Right ventricle myocardium inferior (tissue), 1 donor: Measurements from ENCODE around the gene CRTAP. TPM values are rescaled to one million over a fixed set of nuclear protein-coding genes. Genes with fewer than 3 reads are reported as not detected.
"Not testable (repeated sequence)": the region's sequence is repeated elsewhere in the genome, so short reads cannot be mapped to it uniquely, and the experiment has no call there.

Experiments used
- ATAC-seq: fragments of 200-7000 bp; cut with Tn5 transposase; one replicate; pipeline ENCODE4 v1.9.1; 2020; ENCODE audit warnings: mild to moderate bottlenecking, moderate library complexity
- DNase-seq: peaks from one replicate; pipeline ENCODE4 v3.0.0; 2021; ENCODE audit errors: missing footprints
- intact Hi-C: fragments of 100-400 bp; cut with DNase I; formaldehyde crosslinking; loops from one replicate; pipeline ENCODE4 v1.11.0; 2022
- total RNA-seq: library from RNA; stranded (reverse); fragmentation: NEBNext Ultra II Directional; extraction: Animal tissue kit (Norgen Biotek cat#: 25700); gene quantifications from one replicate; pipeline ENCODE4 v1.2.1, GENCODE V29; 2021
- donor health status: DM: no; HTN: yes; CAD: no; lungs with severe emphysema.

The CRTAP gene
- total RNA-seq, 1 donor from 2014 or later = 93.4 TPM

DNA sequence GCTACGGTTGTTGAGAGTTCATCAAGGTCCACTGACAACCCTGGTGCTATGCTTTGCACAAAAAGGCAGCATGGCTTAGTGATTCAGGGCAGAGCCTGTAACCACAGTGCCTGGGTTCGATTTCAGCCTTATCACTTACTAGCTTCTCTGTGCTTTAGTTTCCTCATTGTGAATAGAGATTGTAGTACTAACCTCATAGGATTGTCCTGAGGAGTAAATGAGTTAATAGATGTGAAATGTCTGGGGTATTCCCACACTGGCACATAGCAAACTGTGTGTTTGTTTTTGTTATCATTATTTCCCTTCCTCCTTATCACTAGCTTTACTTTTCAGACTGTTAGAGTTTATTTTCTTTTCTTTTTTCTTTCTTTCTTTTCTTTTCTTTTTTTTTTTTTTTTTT is 16.3 kb downstream of the CRTAP start:
- intact Hi-C loops = no loop called here
- ATAC-seq = no peak
- DNase-seq = no peak

DNA sequence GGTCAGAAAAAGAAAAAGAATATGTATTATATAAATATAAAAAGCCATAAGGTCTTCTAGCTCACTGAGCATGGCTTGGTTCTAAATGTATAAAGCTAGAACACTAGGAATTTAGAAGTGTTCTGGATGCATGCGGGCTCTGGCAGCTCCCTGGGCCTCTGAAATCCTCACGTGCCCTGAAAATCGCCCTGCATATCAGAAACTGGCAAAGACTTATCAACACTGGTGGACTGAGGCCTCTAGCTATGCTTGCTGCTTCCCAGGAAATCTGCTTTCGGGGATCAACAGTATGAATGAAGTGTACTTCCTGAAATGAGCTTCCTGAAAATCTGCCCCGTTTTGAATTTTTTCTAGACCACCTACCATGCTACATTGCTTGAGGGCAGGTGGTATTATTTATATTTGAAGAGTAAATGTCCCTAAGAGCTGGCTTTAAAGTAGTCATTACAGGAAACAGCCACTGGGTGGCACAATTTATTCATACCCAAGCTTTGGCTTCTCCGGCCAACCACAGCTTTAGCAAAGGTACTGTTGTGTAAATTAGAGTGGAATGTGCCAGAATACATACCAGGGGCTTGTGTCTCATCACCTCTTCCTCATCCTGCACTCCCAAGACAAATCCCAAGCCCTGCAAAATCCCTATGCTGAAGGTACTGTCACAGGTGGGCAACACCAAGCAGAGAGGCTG is 17.7 kb downstream of the CRTAP start:
- DNase-seq (no peak), ATAC-seq (no peak)
- intact Hi-C loops = loop anchor here (1.0 kb wide), 1 partner anchor 242 kb away; no protein-coding TSS in a partner anchor

DNA sequence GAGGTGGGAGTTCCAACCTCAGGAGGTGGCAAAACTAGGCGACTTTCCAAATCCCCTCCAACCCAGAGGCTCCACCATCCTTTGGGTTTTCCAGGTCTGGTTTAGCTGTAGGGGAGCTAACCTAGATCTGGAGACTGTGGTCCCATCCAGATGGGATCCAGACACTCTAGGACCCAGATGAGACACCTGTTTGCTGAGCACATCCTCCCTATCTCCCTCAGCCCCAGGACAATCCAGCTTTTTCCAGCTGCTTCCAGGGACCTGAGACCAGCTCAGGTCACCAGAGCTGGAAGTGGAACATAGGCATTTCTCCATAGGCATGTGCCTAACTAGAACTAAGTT is 18.2 kb downstream of the CRTAP start:
- DNase-seq (no peak), ATAC-seq (no peak)
- intact Hi-C loops = no loop called here

DNA sequence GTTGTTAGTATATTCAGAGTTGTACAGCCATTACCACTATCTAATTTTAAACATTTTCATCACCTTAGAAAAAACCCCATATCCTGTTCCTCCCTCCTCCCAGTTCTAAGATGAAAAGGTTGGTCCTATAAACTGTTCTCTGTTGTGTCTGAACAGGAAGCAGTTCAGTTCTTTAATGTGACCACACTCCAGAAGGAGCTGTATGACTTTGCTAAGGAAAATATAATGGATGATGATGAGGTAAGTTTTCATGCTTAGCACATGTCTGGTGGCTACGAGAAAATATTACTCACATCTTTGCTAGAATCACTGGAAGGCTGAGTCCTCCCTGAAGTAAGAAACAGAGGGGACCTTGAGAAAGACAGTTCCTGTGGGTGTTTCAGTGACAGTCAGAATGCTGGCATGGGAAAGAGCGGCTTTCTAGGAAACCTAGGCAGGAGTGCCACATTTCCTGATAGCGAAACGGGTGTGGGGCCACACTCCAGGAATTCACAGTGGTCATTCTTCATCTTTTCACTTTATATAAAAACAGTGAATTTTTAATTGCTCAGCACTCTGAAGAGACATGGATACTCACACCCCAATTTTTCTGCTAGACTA is 20.3 kb downstream of the CRTAP start:
- ATAC-seq (no peak), DNase-seq (no peak)
- intact Hi-C loops = no loop called here

DNA sequence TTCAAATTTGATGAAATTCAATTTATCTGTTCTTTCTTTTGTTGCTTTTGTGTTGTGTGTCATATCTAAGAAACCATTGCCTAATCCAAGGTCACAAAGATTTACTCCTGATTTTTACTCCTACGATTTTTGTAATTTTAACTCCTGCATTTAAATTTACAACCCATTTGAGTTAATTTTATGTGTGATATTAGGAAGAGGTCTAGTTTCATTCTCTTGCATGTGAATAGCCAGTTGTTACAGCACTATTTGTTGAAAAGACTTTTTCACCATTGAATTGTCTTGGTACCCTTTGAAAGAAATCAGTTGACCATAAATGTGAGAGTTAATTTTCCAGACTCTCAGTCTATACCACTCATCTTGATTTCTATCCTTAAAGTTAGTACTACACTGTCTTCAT is 23.9 kb downstream of the CRTAP start:
- DNase-seq (no peak), ATAC-seq (no peak)
- intact Hi-C loops = no loop called here

DNA sequence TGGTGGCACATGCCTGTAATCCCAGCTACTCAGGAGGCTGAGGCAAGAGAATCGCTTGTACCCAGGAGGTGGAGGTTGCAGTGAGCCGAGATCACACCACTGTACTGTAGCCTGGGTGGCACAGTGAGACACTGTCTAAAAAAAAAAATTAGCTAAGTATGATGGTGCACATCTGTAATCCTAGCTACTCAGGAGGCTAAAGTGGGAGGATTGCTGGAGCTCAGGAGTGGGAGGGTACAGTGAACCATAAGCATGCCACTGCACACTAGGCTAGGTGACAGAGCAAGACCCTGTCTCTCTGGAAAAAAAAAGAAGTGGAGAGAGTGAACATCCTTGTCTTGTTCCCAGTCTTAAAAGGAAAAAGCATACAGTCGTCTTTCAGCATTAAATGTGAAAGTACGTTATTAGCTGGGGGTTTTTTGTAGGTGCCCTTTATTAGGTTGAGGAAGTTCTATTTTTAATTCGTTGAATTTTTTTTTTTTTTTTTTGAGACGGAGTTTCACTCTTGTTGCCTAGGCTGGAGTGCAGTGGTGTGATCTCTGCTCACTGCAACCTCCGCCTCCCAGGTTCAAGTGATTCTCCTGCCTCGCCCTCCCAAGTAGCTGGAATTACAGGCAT is 25.3 kb downstream of the CRTAP start:
- intact Hi-C loops, DNase-seq, ATAC-seq: not testable (repeated sequence)

DNA sequence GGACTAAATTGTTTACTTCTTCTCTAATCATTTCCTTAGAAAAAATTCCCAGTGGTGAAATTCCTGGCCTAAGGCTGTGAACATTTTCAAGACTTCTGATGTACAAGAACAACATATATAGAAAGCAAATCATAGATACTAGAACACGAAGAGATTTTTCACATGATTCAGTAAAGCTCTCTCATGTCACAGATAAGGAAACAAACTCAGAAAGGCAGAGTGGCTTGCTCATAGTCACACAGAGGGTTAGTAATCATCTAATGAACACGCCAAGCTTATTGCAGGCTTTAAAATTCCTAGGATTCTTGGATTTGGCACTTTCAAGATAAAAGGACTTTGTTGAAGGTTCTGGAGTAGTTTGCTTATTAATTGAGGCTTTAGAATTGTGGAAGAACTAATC is 26.2 kb downstream of the CRTAP start:
- ATAC-seq = no peak
- intact Hi-C loops = no loop called here
- DNase-seq = no peak

DNA sequence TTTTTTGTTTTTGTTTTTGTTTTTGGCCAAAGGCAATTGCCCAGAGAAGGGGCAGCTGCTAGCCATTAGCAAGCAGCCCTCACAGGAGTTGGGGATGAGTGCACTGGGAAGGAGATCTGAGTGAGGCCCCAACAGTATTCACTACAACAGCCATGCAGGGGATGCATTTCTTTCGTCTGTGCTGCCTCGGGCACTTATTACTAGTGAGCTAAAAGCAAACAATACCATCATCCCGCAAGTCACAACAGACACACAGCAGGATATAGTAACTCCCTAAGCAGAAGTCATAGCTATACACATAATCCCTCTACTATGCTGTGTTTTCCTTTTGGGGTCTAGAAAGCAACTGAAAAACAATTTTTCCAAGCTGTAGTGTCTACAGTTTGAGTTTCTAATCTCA is 27.2 kb downstream of the CRTAP start:
- DNase-seq (no peak), ATAC-seq (peak; percentile 10)
- intact Hi-C loops = no loop called here

DNA sequence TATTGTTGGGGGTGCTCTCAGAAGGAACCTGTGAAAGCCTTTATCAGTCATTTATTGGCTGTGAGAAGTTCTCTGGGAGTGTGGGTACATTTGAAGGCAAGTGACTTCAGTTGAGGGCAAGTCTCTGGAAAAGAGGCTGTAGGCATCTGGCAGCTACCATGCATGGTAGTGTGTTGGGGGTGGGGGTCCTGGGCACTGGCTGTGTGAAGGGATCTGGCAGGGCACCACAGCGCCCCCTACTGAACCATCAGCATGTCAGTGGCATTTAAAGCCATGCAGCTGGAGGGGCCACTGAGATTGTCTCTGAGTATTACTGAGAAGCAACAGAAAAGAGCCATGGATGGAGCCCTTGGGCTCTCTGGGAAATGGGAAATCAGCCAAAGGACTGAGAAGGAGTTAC is 30.6 kb downstream of the CRTAP start:
- ATAC-seq = no peak
- intact Hi-C loops = no loop called here
- DNase-seq = no peak

DNA sequence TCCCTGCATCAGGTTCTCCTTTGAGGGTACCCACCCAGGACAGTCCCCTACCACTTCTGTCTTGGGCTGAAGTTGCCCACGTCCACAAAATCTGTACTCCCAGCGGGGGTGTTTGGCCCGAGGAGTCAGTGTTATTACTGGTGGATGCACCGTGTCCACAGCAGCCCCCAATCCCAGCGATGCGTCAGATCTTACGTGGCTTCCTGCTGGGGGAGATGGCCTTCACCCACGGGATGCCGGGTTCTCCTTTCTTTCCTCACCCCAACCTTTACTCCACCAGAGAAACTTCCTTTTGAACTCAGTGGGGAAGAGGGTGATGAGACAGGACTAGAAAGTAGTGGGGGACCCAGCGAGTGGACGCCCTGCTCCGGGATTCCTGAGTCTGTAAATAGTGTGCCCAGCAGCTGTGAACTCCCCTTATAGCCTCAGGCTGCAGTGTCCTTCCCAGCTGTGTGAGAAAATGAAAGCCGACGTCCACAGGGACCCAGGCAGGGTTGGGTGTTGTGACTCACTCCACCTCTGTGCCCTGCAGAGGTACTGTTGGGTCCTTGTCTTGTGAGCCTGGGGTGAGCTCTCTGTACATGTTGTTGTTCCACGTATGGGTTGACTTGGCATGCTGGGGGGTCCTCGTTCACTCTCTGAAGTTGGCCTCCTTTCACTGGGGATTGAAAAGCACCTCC is 31.5 kb downstream of the CRTAP start:
- intact Hi-C loops = no loop called here
- ATAC-seq = no peak
- no peak for DNase-seq

DNA sequence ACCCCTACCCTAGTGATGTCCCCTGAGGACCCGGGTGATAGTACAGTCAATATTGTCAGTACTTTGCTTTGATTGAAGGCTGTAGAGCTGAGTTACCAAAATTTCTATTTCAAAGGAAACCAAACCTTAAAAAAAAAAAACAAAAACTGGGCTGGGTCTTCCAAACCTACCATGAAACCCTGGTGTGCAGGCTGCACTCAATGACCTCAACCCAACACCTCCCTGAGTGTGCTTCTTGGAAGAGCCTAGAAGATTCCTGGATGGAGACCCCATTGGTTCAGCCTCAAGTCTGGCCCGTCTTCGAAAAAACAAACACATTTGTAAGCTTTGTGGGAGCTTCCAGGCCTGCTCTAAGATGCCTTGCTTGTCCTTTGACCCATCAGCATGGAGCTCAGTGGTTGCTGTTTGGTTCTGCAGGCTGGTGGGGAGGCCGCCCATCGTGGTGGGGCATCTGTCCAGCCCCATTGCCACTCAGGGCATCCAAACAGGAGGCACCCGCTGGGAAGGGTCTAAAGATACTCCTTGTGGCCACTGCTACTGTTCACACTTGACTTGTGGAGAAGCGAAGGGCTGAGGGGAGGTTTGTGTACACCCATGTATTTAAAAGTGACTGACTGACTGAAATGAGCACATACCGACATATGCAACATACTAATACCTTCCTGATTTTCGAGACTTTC is 32.2 kb downstream of the CRTAP start:
- no peak for DNase-seq

DNA sequence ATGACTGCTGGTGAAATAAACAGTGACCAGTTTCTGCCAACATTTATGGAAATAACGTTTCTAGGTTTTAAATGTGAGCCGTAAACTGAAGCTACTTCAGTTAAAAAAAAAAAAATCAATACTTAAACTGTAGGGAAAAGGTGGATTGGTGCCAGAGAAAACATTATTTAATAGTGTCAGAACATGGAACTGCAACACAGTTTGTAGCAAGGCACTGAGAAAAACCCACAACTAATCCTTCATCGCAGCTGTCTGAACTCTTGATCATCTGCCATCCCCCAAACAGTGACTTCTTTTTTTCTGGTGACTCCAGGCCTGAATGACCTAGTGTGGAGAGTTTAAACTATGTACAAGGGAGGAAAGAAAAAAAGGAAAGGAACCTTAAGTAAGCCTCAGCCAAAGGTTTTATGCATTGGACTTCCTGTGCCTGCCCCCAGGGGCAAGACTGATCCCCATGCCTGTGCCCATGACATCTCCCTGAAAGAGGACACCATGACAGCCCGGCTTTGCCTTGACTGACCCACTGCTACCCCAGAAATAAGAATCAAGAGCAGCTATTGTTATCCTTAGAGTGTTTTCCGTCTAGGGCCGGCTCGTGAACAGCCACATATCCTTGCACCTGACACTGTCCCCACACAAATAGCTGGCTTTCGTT is 33.1 kb downstream of the CRTAP start:
- DNase-seq = no peak
- peak; percentile 36 for ATAC-seq
- intact Hi-C loops = no loop called here

More for the DNA sequence above, 32.2 kb downstream of the CRTAP start:
- intact Hi-C loops = no loop called here
- no peak for ATAC-seq

DNA sequence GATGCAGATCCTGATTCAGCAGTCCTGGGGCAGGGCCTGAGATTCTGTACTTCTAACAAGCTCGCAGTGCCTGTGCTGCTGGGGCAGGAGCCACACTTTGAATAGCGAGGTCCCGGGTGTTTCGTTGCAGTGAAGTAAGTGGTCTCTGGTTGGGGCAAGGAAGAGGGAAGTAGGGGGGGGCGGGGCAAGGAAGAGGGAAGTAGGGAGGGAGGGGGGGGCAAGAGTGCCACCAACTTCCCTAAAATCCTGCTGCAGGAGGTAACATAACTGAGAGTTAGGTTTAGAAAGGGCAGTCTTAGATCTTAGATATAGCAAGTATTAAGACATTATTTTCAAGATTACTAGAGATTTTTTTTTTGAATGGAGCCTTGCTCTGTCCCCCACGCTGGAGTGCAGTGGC is 35.5 kb downstream of the CRTAP start:
- ATAC-seq (no peak), DNase-seq (peak; percentile 68)
- intact Hi-C loops = no loop called here

DNA sequence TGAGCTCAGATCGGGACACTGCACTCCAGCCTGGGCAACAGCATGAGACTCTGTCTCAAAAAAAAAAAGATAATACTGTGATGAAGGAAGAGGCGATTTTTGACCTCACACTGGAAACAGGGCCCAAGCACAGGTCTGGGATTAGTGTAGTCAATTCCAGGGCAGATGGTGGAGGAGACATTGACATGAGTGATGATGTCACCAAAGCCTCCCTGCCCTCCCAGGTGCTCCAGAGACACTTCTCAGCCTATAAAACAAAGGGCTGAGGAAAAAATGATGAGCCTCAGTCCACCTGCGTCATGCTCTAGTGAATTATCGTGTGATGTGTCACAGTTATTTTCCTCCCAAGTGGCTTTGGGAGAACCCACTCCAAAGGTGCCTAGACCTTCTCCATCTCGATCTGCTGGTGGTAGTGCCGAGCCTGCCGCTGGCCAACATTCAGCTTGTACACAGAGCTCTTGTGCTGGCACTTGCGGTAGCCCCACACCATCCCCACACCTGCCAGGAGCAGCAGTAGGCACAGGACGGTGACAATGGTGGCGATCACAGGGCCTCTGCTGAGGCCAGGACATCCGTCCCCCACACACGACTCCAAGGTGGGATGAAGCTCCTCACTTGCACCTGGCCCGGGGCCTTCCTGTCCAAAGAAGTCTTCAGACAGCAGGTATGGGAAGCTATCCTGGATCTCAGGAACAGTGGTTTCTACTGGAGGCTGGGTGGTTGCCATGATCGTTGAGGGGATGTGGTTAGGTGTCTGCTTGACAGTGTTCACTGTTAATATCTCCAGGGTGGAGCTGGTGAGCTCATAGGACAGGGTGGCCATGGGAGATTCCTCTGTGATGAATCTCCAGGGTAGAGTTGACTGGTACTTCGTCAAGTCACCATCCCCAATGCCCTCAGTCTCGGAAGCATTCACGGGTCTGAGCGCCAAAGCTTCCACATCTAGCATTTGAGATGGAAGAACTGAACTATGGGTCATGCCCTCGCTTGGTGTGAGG is 38.8 kb downstream of the CRTAP start:
- intact Hi-C loops = no loop called here
- DNase-seq (no peak), ATAC-seq (no peak)

DNA sequence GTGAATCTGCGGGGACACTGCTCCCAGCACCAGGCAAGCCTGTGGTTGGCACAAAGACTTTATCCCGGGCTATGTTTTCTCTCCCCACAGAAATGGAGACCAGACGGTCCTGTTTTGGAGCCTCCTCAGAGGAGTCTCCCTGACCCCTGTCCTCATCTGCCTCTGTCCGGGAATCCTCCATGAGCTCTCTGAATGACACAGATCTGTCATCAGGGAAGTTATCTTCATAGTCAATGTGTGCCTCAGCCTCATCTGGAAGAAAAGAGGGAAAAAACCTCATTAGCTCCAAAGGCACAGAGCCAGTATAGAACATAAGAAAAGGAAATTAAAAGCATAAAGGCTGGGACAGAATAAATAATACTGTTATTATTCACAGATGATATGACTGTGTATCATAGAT is 40.0 kb downstream of the CRTAP start:
- DNase-seq (no peak), ATAC-seq (no peak)
- intact Hi-C loops = no loop called here

DNA sequence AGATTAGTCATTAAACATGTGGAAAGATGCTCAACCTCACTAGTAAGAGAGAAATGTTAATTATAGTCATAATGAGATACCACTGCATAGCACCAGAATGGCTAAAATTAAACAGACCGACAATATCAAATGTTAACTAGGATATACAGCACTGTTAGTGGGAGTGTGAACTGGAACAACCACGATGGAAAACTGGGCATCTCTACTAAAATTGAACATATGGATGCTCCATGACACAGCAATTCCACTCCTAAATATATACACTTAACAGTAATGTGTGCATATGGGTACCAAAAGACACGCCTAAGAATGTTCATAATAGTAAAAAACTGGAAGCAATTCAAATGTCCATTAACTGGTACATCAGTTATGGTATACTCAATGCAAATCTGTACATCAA is 41.5 kb downstream of the CRTAP start:
- DNase-seq (no peak), ATAC-seq (no peak)
- intact Hi-C loops = no loop called here

DNA sequence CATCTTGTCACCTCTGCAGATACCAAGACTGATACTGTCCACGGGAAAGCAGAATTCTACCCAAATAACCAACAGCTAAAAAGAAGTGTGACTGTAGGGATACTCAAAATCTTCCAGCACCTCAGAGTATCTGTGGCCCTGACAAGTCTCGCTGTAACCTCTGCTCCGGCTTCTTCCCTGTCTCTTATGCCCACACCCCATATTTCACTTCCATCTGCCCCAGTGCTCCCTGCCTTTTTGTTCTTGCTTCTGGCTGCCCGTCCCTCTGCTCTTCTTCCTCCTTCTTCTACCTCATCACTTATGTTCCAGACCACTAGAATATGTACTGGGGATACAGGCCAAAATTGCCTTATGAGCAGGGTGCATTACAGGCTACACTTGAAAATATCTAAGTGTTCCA is 45.4 kb downstream of the CRTAP start:
- ATAC-seq (no peak), DNase-seq (no peak)
- intact Hi-C loops = no loop called here

DNA sequence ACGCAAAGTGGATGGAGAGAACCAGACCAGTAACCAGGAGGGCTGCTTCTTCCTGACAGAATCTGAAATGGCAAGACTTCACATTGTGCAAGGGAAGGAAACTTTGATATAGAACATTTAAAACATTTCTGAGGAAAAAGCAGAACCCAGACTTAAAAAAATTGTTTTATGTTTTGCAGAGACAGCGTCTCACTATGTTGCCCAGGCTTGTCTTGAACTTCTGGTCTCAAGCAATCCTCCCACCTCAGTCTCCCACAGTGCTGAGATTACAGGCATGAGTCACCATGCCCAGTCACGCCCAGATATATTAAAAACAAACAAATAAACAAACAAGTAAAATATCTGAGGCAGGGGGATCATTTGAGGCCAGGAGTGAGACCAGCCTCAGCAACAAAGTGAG is 46.2 kb downstream of the CRTAP start:
- intact Hi-C loops = no loop called here
- no peak for DNase-seq
- no peak for ATAC-seq
